Measurements from ENCODE around the gene NEUROD2.

DNA sequence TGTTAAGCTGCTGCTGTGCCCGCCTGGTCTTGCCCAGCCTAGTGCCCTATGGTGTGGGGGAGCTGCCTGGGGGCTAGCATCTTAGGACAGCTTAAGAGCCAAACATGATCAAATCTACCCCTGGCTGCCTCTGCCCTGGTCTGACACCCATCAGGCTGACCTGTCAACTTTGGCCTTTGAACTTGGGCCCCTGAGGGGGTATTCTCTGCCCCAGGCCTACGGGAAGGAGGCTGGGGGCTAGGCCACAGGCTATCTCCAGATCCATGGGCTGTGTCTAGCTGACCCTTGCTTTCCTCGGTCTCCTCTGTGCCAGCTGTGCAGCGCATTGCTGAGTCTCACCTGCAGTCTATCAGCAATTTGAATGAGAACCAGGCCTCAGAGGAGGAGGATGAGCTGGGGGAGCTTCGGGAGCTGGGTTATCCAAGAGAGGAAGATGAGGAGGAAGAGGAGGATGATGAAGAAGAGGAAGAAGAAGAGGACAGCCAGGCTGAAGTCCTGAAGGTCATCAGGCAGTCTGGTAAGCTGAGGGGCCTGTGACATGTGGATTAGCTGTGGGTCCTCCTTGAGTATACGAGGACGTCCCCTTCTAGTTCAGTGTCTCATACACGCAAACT lies 26.0 kb upstream of the NEUROD2 start:
- no peak for TF ChIP-seq ZFX (IDR thresholded peaks at IDR 0.05)
- TF ChIP-seq, protein P1, sequence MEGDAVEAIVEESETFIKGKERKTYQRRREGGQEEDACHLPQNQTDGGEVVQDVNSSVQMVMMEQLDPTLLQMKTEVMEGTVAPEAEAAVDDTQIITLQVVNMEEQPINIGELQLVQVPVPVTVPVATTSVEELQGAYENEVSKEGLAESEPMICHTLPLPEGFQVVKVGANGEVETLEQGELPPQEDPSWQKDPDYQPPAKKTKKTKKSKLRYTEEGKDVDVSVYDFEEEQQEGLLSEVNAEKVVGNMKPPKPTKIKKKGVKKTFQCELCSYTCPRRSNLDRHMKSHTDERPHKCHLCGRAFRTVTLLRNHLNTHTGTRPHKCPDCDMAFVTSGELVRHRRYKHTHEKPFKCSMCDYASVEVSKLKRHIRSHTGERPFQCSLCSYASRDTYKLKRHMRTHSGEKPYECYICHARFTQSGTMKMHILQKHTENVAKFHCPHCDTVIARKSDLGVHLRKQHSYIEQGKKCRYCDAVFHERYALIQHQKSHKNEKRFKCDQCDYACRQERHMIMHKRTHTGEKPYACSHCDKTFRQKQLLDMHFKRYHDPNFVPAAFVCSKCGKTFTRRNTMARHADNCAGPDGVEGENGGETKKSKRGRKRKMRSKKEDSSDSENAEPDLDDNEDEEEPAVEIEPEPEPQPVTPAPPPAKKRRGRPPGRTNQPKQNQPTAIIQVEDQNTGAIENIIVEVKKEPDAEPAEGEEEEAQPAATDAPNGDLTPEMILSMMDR (conservative IDR thresholded peaks at IDR 0.05) = no peak
